SJSA1 (cell line): ENCODE results near the gene RPLP2. TPM values are rescaled to one million over a fixed set of nuclear protein-coding genes. Genes with fewer than 3 reads are reported as not detected.

ENCODE experiments used
- DNase-seq, 2 experiments: peaks; one replicate each; pipeline ENCODE4 v3.0.0-alpha.2; 2015 to 2020; ENCODE audit warnings: low spot score in 2 of 2, low read depth in 1 of 2
- H3K27ac ChIP-seq: fragments of 250-450 bp; sonication (Bioruptor Pico); 2 replicates; pipeline ENCODE4 v1.5.1; 2020; ENCODE audit warnings: mild to moderate bottlenecking, moderate library complexity
- H3K27me3 ChIP-seq: fragments of 250-450 bp; sonication (Bioruptor Pico); replicated peaks from 2 replicates; pipeline ENCODE4 v1.5.1; 2020; ENCODE audit warnings: mild to moderate bottlenecking, moderate library complexity
- H3K36me3 ChIP-seq: fragments of 250-450 bp; sonication (Bioruptor Pico); 2 replicates; pipeline ENCODE4 v1.5.1; 2020; ENCODE audit warnings: mild to moderate bottlenecking
- H3K4me1 ChIP-seq: fragments of 250-450 bp; sonication (Bioruptor Pico); replicated peaks from 2 replicates; pipeline ENCODE4 v1.6.1; 2021; ENCODE audit warnings: mild to moderate bottlenecking
- H3K4me3 ChIP-seq: fragments of 250-450 bp; sonication (Bioruptor Pico); 2 replicates; pipeline ENCODE4 v1.5.1; 2020; ENCODE audit warnings: mild to moderate bottlenecking
- H3K9me3 ChIP-seq: fragments of 250-450 bp; sonication (Bioruptor Pico); replicated peaks from 2 replicates; pipeline ENCODE4 v1.5.1; 2020; ENCODE audit warnings: mild to moderate bottlenecking
- total RNA-seq: library from RNA; depleted of rRNA; stranded (reverse); fragments of >200 nt; shearing (Covaris generic); gene quantifications from 2 replicates; pipeline ENCODE4 v1.2.3, GENCODE V29; 2014

The RPLP2 gene
- total RNA-seq, 1 experiment from 2014 or later, result 706 TPM

DNA sequence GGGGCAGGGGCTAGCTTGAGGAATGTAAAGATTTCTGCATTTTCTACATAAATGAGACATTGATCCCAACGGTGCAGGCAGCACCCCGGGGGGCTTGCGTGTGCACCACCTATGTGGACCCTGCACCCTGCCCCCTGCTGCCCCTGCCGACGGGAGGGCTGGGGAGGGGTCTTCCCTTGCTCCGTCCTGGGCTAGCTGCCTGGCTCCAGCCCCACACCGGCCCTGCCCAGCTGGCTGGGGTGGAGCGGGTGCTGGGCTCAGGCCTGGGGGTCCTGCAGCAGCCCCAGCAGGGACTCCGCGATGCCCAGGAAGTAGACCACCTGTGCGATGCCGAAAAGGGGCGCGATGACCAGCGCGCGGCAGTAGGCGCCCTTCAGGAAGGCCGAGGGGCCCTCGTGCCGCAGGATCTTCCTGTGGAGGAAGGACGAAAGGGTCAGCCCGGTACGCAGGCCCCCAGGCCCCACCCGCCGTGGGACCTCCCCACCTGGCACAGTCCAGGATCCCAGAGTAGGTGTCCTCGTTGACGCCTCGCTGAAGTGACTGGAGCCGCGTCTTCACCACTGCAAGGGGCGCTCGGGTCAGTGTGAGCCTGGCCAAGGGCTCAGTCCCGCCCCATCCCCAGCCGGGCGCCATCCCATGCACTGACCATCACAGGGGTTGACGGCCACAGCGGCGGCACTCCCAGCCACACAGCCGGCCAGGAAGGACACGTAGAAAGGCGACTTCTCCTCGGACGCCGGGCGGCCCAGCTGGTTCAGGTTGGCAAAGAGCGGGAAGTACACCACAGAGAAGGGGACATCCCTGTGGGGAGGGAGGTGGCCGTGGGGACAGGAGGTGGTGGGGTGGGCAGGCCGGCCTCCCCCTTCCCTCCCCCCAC is 17.9 kb upstream of the RPLP2 start:
- DNase-seq, result no peak
- H3K27ac ChIP-seq, result no peak overlapping the region
- no peaks in the 10 kb centered on the region for H3K36me3 ChIP-seq
- H3K4me1 ChIP-seq, result peaks cover 15% of the 10 kb centered on the region
- H3K27me3 ChIP-seq, result no peaks in the 10 kb centered on the region
- no peak overlapping the region for H3K4me3 ChIP-seq
- no peaks in the 10 kb centered on the region for H3K9me3 ChIP-seq

DNA sequence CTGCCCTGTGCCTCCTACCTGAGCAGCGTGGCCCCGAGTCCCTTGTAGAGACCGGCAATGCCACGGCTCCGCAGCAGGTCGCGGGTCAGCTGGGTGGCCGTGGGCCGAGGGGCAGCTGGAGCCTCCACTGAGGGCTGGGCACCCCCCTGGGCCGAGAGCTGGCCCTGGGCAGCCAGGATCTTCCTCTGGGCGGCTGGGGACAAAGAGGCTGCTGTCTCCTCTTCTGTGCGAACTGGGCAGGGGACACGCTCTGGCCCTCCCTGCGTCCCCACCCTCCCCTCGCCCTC is 17.3 kb upstream of the RPLP2 start:
- Histone ChIP-seq H3K27me3 (no peaks in the 10 kb centered on the region), H3K4me3 (no peak overlapping the region), H3K4me1 (peaks cover 21% of the 10 kb centered on the region), H3K9me3 (no peaks in the 10 kb centered on the region), H3K36me3 (no peaks in the 10 kb centered on the region), H3K27ac (no peak overlapping the region)
- no peak for DNase-seq

DNA sequence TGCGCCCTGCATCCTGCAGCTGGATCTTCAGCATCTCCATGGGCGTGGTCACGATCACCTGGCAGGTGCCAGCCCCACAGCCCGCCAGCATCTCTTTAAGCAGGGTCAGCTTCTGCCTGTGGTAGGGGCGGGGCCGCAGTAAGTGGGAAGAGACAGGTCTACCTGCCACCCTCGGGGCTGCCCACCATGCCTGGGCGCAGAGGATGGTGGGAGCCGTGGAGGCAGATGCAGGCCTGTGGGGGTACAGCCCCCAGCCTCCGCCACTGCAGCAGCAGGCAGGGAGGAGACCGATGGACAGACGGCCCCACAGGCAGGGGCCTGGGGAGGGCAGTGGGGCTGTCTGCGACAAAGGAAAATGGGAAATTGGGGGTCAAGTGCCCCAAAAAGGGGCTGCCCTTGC is 16.9 kb upstream of the RPLP2 start:
- H3K4me1 ChIP-seq, result peaks cover 23% of the 10 kb centered on the region
- no peaks in the 10 kb centered on the region for H3K36me3 ChIP-seq
- H3K27me3 ChIP-seq, result no peaks in the 10 kb centered on the region
- H3K9me3 ChIP-seq, result no peaks in the 10 kb centered on the region
- DNase-seq, result no peak
- H3K4me3 ChIP-seq, result no peak overlapping the region
- H3K27ac ChIP-seq, result no peak overlapping the region

DNA sequence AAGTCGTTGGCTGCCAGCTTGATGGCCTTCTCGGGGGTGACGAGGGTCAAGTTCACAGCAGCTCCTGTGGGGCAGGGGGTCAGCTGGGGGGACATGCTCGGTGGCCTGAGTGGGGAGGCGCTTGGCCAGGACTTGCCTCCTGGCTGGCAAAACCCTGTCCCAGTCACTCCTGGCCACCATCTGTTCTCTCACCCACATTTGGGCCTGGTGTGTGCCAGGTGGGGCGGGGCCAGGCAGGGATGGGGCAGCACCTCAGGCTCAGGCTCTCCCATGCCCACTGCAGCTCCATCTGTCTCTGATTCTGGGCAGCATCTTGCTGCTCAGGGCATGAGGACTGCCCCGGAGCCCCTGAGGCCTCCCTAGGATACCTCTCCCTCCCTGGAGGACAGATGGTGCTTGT is 16.2 kb upstream of the RPLP2 start:
- Histone ChIP-seq H3K36me3 (no peaks in the 10 kb centered on the region), H3K27ac (no peak overlapping the region), H3K4me3 (no peak overlapping the region), H3K9me3 (no peaks in the 10 kb centered on the region), H3K4me1 (peaks cover 27% of the 10 kb centered on the region), H3K27me3 (no peaks in the 10 kb centered on the region)
- no peak for DNase-seq

DNA sequence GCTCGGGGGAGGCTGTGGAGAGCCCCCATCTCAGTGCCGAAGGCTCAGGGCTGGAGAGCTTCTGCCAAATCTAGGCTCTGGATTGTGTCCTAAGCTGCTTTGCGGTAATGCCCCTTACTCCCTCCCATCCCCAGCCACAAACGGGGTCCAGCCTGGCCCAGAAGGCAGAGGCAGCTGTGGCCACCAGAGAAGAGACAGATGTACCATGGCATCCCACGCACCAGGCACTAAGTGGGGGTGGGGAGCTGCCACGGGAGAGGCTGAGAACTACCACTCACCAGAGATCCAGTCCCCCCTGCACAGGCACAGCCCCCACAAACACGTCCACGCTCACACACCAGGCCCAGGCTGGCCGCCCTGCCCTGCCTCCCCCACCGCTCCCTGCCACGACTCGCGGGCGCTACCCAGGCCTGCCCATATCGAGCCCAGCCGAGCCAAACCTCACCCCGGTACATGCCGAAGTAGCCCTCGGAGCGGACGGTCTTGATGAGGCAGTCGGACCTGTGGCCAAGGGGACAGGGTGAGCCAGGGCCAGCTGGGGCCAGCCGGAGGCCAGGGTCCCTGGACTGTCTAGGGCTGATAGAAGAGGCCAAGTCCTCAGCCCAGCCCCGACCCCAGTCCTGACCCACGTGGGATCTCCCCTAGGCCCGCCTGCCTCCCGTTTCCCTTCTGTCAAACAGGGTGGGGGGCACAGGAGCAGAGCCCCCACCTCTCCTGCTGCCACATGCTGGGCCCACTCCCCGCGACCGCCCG is 15.6 kb upstream of the RPLP2 start:
- Histone ChIP-seq H3K27me3 (no peaks in the 10 kb centered on the region), H3K27ac (no peak overlapping the region), H3K4me3 (no peak overlapping the region), H3K36me3 (no peaks in the 10 kb centered on the region), H3K4me1 (peaks cover 27% of the 10 kb centered on the region), H3K9me3 (no peaks in the 10 kb centered on the region)
- no peak for DNase-seq

DNA sequence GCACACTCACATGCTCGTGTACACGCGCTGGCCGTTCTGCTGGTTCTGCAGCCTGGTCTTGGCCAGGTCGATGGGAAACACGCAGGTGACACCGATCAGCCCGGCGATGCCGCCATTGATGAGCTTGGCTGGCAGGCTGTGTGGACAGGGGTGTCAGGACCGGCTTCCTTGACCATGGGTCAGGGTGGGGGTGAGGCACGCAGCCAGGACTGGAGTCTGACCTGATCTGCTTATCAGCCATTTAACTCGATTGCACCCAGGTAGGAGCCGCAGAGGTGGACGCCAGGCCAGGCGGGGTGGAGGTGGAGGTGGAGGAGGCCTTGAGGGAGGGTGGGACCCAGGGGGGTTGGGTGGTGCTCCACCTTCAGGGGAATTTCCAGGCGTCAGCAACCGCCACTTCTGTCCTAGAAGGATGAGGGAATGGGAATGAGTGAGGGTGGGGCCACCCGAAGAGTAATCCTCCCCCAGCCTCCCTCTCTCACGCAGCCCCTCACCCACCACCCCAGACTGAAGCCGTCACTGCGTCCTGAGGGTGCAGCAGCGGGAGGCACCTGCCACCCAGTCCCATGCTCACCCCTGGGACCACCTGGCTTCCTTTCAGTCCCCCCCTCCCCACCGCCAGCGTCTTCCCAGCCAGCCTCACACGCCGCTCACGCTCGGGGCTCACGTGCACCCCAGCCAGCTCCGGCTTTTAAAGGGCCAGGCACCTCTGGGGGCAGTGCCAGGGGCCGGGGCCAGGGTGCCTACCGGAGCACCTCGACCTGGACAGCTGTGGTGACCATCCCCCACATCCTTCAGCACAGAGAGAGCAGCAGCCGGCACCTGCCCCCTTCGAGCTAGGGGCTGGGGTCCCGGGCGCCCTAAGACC is 14.8 kb upstream of the RPLP2 start:
- Histone ChIP-seq H3K9me3 (no peaks in the 10 kb centered on the region), H3K4me1 (peaks cover 27% of the 10 kb centered on the region), H3K27me3 (no peaks in the 10 kb centered on the region), H3K27ac (no peak overlapping the region), H3K36me3 (no peaks in the 10 kb centered on the region), H3K4me3 (peak overlapping the region; percentile 43)
- DNase-seq, result no peak

DNA sequence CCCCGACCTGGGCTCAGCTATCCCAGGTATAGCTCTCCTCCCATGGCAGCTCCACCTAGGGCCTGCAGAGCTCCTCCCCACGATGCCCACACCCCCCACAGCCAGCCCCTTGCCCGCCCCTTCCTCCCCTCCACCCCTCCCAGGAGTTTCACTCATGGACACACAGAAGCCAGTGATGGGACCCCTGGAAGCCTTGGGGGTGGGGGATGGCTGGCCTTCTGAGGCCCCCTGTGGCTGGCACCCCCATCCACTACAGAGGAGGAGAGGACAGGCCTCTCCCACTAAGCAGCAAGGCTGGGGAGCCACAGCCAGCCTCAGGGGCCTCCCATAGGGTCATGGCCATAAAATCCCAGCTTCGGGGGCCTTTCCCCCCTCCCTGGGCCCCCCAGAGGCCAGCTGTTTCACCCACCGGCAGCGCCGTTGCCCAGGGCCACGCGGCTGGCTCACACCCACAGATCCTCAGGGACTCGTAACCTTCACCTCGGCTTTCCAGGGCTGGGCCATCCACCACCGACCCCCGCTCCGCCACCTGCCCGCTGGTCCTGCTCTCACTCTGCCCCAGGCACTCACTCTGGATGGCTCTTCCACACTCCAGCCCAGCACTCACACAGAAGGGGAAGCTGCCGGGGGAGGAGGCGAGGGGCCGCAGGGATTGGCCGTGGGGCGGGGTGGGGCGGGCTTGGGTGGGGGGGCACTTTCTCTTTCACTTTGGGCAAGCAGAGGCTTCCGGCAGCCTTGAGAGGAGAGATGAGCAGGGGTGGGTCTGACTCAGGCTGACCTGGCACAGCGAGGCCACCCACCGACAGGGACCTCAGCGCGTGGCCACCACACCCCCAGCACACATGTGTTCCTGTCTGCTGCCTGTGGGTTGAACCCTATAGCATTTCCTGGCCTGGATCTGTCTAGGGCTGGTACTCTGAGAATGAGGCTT is 13.9 kb upstream of the RPLP2 start:
- peaks cover 27% of the 10 kb centered on the region for H3K4me1 ChIP-seq
- no peaks in the 10 kb centered on the region for H3K9me3 ChIP-seq
- H3K36me3 ChIP-seq, result no peaks in the 10 kb centered on the region
- H3K27ac ChIP-seq, result peak overlapping the region; percentile 38; the same call in 1 of the 2 replicates
- peak; percentile 69 to 93 for DNase-seq
- H3K4me3 ChIP-seq, result peak overlapping the region; percentile 57
- no peaks in the 10 kb centered on the region for H3K27me3 ChIP-seq

DNA sequence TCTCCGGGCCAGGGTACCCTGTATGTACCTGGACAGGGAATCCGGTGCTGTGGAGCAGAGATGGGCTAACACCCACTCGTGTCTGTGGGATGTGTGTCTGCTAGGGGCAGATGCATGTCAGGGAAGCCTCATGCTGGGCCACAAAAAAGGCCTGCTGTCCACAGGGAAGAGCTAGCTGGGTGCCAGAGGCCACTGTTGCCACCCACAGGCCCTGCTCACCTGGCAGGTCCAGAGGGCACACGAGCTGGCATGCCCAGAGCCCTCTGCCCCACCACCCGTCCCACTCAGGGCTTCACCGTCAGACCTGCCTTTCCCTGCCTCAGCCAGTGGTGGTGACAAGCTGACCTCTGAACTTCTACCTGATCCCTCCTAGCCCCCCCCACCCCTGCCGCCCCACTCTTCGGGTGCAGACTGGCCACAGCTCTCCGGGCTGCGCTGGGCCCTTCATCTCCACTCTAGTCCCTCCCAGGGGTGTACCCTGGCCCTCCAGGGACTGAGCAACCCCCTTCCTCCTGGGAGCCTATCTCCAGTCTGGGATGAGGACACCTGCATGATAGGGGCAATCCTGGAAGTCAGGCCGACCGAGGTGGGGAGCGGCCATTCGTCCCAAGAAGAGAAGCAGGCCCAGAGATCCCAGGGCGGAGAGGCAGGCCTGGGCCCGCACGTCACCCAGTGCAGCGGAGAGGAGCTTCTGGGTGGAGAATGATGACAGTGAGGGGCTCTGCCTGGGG is 13.0 kb upstream of the RPLP2 start:
- no peak for DNase-seq
- Histone ChIP-seq H3K27ac (no peak overlapping the region), H3K4me1 (peaks cover 27% of the 10 kb centered on the region), H3K9me3 (no peaks in the 10 kb centered on the region), H3K27me3 (no peaks in the 10 kb centered on the region), H3K36me3 (no peaks in the 10 kb centered on the region), H3K4me3 (peak overlapping the region; percentile 57)

DNA sequence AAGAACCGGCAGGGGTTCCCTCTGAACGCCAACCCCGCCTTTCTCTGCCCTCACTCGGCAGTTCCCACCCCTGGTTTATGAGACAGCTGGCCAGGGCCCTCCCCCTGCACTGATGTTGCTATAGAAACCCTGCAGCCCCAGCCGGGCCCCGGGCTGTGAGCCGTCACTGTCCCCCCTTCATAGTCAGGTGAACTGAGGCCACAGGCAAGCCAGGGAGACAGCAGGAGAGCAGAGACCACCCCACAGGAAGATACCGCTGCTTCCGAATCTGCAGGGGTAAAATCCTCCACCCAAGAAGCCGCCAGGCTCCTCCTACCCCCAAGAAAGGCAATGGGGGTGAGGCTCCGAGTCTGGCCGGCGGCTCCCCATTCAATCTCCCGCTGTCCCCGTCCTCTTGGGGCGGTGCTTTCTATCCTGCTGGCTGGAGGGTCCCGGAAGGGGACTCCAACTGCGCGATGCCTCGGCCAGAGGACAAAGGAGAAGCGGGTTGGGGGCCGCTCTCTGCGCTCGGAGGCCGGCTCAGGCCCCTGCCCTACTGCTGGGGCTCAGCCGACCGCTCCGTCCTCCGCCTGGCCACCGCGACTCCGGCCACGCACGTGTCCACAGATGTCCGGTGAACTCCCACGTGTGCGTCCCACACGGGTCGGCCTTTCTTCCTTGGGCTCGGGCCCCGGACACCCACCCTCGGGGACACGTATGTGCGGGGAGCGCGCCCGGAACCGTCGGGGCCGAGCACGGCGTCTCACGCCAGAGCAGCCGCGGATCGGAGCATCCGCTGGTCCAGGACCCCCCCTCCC is 12.3 kb upstream of the RPLP2 start:
- Histone ChIP-seq H3K4me3 (peak overlapping the region; percentile 57), H3K27ac (peak overlapping the region; percentile 40), H3K36me3 (no peaks in the 10 kb centered on the region), H3K27me3 (no peaks in the 10 kb centered on the region), H3K9me3 (no peaks in the 10 kb centered on the region), H3K4me1 (peaks cover 27% of the 10 kb centered on the region)
- peak; percentile 71 to 76 for DNase-seq

DNA sequence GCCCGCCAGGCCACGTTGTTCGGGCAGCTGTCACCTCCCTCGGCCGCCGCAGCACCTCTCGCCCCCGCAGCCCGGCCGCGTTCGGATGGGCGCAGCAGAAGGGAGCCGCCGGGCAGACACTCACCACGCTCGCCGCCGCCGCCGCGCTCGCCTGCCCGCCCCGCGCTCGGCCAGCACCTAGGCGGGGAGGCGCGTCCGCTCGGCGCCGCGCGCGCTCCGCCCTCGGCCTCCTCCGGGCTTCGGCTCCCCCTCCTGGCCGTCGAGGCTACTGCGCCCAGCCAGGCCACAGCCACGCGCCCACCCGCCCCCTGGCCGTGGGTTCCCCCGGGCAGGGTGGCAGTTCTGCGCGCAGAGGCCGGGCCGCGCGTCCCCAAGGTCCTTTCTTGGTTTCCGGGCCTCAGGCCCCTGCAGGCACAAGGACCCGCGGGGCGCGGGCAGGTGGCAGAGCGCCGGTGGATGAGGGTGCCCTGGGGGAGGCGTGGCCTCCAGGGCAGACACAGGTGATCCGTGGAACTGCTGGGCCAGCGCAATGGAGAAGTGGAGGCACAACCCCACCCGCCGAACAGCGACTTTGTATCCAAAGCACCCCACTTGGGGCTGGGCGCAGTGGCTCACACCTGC is 11.6 kb upstream of the RPLP2 start, which contains the start of gene SLC25A22:
TSS of gene SLC25A22 (minus strand) at position 189 of the 621 bp plus-strand sequence. CDS start 3,275 bp downstream, outside the sequence.
- Histone ChIP-seq H3K4me3 (peak within 1 kb of the TSS; percentile 57), H3K36me3 (no peaks in the 10 kb centered on the region), H3K4me1 (peaks cover 27% of the 10 kb centered on the region), H3K27me3 (no peaks in the 10 kb centered on the region), H3K9me3 (no peaks in the 10 kb centered on the region), H3K27ac (peak within 1 kb of the TSS; percentile 40)
- peak in 1 of 2 experiments; percentile 58 for DNase-seq

DNA sequence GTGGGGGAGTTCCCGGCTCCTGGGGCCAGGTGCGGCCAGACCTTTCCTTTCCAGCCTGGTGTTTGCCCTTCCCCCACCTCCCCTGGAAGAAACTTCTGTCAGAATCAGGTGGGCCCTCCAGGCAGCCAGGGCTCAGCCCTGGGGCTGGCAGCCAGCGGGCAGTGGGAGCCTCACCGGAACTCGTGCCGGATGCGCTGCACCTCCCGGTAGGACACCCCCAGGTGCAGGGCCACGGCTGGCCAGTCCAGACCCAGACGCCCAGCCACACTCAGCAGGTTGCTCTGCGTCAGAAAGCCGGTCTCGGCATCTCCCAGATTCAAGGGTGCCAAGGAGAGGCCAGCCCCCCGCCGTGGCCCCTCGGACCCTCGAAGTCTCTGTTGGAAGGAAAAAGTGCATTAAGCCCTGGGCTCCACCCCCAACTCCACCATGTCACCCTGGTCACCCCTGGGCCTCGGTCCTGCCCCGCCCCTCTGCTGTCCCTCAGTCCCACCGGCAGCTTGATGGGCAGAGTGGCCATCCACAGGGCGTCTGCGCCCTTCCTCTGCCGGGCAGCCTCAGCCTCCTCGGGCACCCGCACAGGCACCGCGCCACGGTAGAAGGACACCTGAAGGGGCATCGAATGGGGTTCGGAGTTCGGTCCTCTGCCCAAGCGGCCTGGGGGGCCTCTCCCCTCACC is 10.0 kb upstream of the RPLP2 start:
- DNase-seq, result no peak
- Histone ChIP-seq H3K27ac (no peak overlapping the region), H3K27me3 (no peaks in the 10 kb centered on the region), H3K4me3 (no peak overlapping the region), H3K4me1 (peaks cover 34% of the 10 kb centered on the region), H3K36me3 (no peaks in the 10 kb centered on the region), H3K9me3 (no peaks in the 10 kb centered on the region)
